Omental fat pad (tissue), 4 donors: ENCODE data around the gene MMP17. TPM values are rescaled to one million over a fixed set of nuclear protein-coding genes. Genes with fewer than 3 reads are reported as not detected.

Source experiments
- ATAC-seq: fragments of 150-250 bp; one replicate; pipeline ENCODE4 v1.9.1; 2016; ENCODE audit warnings: mild to moderate bottlenecking, moderate library complexity; ENCODE audit not compliant: low FRiP score
- DNase-seq: peaks from one replicate; pipeline ENCODE4 v3.0.0-alpha.2; 2019; ENCODE audit warnings: low spot score
- CTCF ChIP-seq, 3 donors: fragments of 450-650 bp; IDR thresholded peaks; one replicate each; pipeline ENCODE4 v1.5.1; 2016 to 2017; ENCODE audit warnings: antibody characterized with exemption in 3 of 3, mild to moderate bottlenecking in 3 of 3, moderate library complexity in 2 of 3
- total RNA-seq, 4 donors: library from RNA; depleted of rRNA; stranded (reverse); fragments of >200 nt; gene quantifications; one replicate each; pipeline ENCODE4 v1.1.0, GENCODE V29; 2016

The MMP17 gene
- total RNA-seq, 4 donors from 2014 or later: 2.3 to 10.9 (median 3.0) TPM

GRCh38 chr12:131834798-131835615 lies 6.8 kb downstream of the MMP17 start:
- DNase-seq (no peak), ATAC-seq (no peak)
- TF ChIP-seq CTCF (IDR thresholded peaks at IDR 0.05): no peak

GRCh38 chr12:131835616-131836171 lies 7.5 kb downstream of the MMP17 start:
- no peak for ATAC-seq
- no peak for TF ChIP-seq CTCF (IDR thresholded peaks at IDR 0.05)
- DNase-seq: no peak

- TF ChIP-seq CTCF (IDR thresholded peaks at IDR 0.05): no peak
- DNase-seq (no peak), ATAC-seq (no peak)
Observed at GRCh38 chr12:131836193-131836592, 8.0 kb downstream of the MMP17 start.

GRCh38 chr12:131836714-131837397 lies 8.7 kb downstream of the MMP17 start:
- DNase-seq (no peak), ATAC-seq (no peak)
- TF ChIP-seq CTCF (IDR thresholded peaks at IDR 0.05): no peak

- DNase-seq: no peak
- ATAC-seq: no peak
- TF ChIP-seq CTCF (IDR thresholded peaks at IDR 0.05): no peak
Observed at GRCh38 chr12:131840643-131841416, 12.6 kb downstream of the MMP17 start.

- DNase-seq (no peak), ATAC-seq (no peak)
- no peak for TF ChIP-seq CTCF (IDR thresholded peaks at IDR 0.05)
Observed at GRCh38 chr12:131841547-131841946, 13.4 kb downstream of the MMP17 start.
